ENCODE measurements around the gene SPATA6L. TPM values are rescaled to one million over a fixed set of nuclear protein-coding genes. Genes with fewer than 3 reads are reported as not detected.
A peak's percentile ranks its signal among the peaks of the same experiment; 100 is the strongest.

Gene SPATA6L
- polyA plus RNA-seq, 4 donors: 0.54 to 8.5 (median 5.2) TPM

DNA sequence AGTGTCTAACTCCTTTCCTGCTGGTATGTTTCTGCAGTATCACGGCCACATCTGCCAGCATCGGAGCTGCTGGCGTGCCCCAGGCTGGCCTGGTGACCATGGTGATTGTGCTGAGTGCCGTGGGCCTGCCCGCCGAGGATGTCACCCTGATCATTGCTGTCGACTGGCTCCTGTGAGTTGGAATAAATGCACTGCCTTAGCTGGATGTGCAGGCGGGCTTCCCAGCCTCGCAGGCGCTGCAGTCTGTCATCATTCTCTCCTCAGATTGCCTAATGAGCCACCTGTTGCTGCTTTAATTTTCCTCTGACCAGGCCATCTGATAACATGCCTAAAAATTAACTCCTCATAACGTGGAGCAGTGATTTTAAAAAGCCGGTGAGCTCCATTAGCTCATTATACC is 83.3 kb downstream of the SPATA6L start:
- DNase-seq (no peak), FAIRE-seq (no peak)
- H3K4me1 ChIP-seq (ENCODE audit: control insufficient read depth in 3 of 3, insufficient read depth in 2 of 3, low read depth in 1 of 3, low read length in 2 of 3): peaks cover 0 to 4% (median 0%) of the 10 kb centered on the region in 3 donors
- H3K9me3 ChIP-seq (ENCODE audit: control insufficient read depth in 2 of 2, insufficient read depth in 1 of 2, low read depth in 1 of 2, low read length in 1 of 2): no peaks in the 10 kb centered on the region
- H3K27me3 ChIP-seq (ENCODE audit: control insufficient read depth in 3 of 3, insufficient read depth in 3 of 3, low read length in 3 of 3): no peaks in the 10 kb centered on the region
- H3K4me3 ChIP-seq (ENCODE audit: low read depth in 1 of 3, low read length in 3 of 3): no peak overlapping the region
- no peak overlapping the region for H3K27ac ChIP-seq (ENCODE audit: low read depth in 1 of 3, low read length in 2 of 3)
- peaks cover 0 to 29% (median 18%) of the 10 kb centered on the region in 3 donors for H3K36me3 ChIP-seq (ENCODE audit: control insufficient read depth in 3 of 3, insufficient read depth in 2 of 3, low read depth in 1 of 3, low read length in 3 of 3)
- 90 to 91% (median 90%) methylated on average over 12 of the region's 12 CpGs for WGBS, 3 donors

DNA sequence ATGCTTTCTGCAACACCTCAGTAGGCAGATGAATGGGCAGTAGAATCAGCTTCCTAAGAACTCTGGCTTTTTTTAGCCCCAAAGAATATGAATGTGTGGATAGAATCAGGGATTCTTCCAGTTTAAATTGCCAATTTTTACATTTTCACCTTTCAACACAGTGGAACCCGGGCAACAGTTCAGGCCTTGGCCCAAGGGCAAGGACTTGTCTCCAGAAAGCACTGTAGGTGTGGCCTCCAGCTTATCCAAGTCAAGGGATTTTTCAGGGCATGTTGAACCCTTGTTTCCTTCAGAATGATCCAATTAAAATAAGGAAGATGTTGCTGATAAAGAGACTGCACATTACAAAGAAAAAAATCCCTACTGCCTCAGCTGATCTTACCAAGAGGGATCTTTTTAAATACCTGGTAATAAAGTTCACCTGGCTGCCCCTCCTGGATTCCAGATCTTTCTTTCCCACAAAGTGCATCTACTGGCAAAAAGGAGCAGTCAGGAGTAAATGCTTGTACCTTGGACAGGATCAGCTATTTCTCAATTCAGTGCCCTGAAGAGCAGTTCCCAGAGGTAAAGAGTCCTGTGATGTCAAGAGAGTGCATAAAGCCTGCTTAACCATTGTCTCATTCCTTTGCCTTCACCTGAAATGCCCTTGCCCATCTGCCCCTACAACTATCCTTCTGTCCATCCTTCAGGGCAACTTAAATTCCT is 84.3 kb downstream of the SPATA6L start:
- Histone ChIP-seq H3K27me3 (ENCODE audit: control insufficient read depth in 3 of 3, insufficient read depth in 3 of 3, low read length in 3 of 3) (no peaks in the 10 kb centered on the region), H3K4me3 (ENCODE audit: low read depth in 1 of 3, low read length in 3 of 3) (no peak overlapping the region), H3K4me1 (ENCODE audit: control insufficient read depth in 3 of 3, insufficient read depth in 2 of 3, low read depth in 1 of 3, low read length in 2 of 3) (peaks cover 0 to 4% (median 0%) of the 10 kb centered on the region in 3 donors), H3K9me3 (ENCODE audit: control insufficient read depth in 2 of 2, insufficient read depth in 1 of 2, low read depth in 1 of 2, low read length in 1 of 2) (no peaks in the 10 kb centered on the region), H3K27ac (ENCODE audit: low read depth in 1 of 3, low read length in 2 of 3) (peak overlapping the region in 1 of 3 donors; percentile 47), H3K36me3 (ENCODE audit: control insufficient read depth in 3 of 3, insufficient read depth in 2 of 3, low read depth in 1 of 3, low read length in 3 of 3) (peaks cover 0 to 32% (median 18%) of the 10 kb centered on the region in 3 donors)
- FAIRE-seq (no peak), DNase-seq (peak in 1 of 2 donors; percentile 69)
- WGBS, 3 donors: 83 to 91% (median 90%) methylated on average over 1 of the region's 1 CpG

DNA sequence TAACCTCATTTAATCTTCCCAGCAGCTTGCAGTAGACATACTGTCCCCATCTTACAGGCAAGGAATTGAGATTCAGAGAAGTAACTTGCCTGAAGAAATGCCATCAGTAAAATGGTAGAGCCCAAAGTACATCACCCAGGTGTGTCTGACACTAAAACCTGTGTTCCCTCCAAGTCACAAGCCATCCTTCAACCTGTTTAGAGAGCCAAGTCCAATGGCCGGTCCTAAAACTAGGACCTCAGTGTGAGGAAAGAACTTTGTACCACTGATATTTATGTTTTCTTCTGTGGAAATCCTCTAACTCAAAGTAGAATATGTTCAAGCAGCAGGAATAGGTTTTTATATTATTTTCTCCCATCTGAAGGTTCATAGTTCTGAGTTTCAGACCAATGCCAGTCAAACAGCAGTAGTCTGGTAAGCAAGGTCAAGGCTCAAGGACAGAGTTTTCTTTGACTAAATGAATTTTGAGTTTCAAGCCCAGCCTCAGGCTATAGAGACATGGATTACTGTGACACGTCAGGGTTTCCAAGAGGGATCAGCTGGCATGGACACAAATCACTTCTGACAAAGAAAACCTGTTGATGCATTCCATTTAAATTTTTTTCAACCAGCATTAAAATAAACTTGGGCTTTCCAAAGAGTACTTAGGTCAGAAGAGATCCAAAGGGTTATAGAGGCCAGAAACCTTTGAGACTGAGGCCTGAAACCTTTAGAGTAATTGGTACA is 85.1 kb downstream of the SPATA6L start:
- FAIRE-seq: no peak
- peaks cover 0 to 4% (median 0%) of the 10 kb centered on the region in 3 donors for H3K4me1 ChIP-seq (ENCODE audit: control insufficient read depth in 3 of 3, insufficient read depth in 2 of 3, low read depth in 1 of 3, low read length in 2 of 3)
- peak overlapping the region in 1 of 3 donors; percentile 47 for H3K27ac ChIP-seq (ENCODE audit: low read depth in 1 of 3, low read length in 2 of 3)
- H3K27me3 ChIP-seq (ENCODE audit: control insufficient read depth in 3 of 3, insufficient read depth in 3 of 3, low read length in 3 of 3): no peaks in the 10 kb centered on the region
- DNase-seq: peak in 1 of 2 donors; percentile 40
- no peaks in the 10 kb centered on the region for H3K9me3 ChIP-seq (ENCODE audit: control insufficient read depth in 2 of 2, insufficient read depth in 1 of 2, low read depth in 1 of 2, low read length in 1 of 2)
- 85 to 89% (median 88%) methylated on average over 2 of the region's 2 CpGs for WGBS, 3 donors
- no peak overlapping the region for H3K4me3 ChIP-seq (ENCODE audit: low read depth in 1 of 3, low read length in 3 of 3)
- H3K36me3 ChIP-seq (ENCODE audit: control insufficient read depth in 3 of 3, insufficient read depth in 2 of 3, low read depth in 1 of 3, low read length in 3 of 3): peaks cover under 1 to 39% (median 18%) of the 10 kb centered on the region in 3 donors

DNA sequence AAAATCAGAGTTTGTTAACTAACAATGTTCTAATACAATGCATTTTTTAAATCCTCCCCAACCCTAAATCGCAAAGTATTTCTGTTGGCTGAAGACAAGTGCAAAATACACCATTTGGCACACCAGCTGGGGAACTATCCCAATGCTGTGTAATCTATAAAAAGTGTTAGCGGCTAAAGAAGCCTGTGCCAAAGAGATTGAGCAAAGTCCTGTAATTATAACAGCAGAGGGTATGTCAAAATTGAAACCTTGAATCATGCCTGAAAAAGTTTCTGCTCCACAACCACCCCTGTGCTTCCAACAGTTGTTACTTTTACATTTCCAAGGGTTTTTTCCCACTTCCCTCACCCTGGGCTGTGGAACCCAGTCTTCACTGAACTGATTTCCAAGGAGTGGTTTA is 87.3 kb downstream of the SPATA6L start:
- H3K4me1 ChIP-seq (ENCODE audit: control insufficient read depth in 3 of 3, insufficient read depth in 2 of 3, low read depth in 1 of 3, low read length in 2 of 3): peaks cover 0 to 4% (median 0%) of the 10 kb centered on the region in 3 donors
- peaks cover 2 to 39% (median 23%) of the 10 kb centered on the region in 3 donors for H3K36me3 ChIP-seq (ENCODE audit: control insufficient read depth in 3 of 3, insufficient read depth in 2 of 3, low read depth in 1 of 3, low read length in 3 of 3)
- no peaks in the 10 kb centered on the region for H3K27me3 ChIP-seq (ENCODE audit: control insufficient read depth in 3 of 3, insufficient read depth in 3 of 3, low read length in 3 of 3)
- FAIRE-seq (no peak), DNase-seq (no peak)
- H3K27ac ChIP-seq (ENCODE audit: low read depth in 1 of 3, low read length in 2 of 3): no peak overlapping the region
- no peaks in the 10 kb centered on the region for H3K9me3 ChIP-seq (ENCODE audit: control insufficient read depth in 2 of 2, insufficient read depth in 1 of 2, low read depth in 1 of 2, low read length in 1 of 2)
- WGBS, 3 donors: 42 to 57% (median 50%) methylated on average over 2 of the region's 2 CpGs
- H3K4me3 ChIP-seq (ENCODE audit: low read depth in 1 of 3, low read length in 3 of 3): no peak overlapping the region

- FAIRE-seq: no peak
- Histone ChIP-seq H3K27me3 (ENCODE audit: control insufficient read depth in 3 of 3, insufficient read depth in 3 of 3, low read length in 3 of 3) (no peaks in the 10 kb centered on the region), H3K4me1 (ENCODE audit: control insufficient read depth in 3 of 3, insufficient read depth in 2 of 3, low read depth in 1 of 3, low read length in 2 of 3) (peaks cover 0 to 4% (median 0%) of the 10 kb centered on the region in 3 donors), H3K9me3 (ENCODE audit: control insufficient read depth in 2 of 2, insufficient read depth in 1 of 2, low read depth in 1 of 2, low read length in 1 of 2) (no peaks in the 10 kb centered on the region), H3K4me3 (ENCODE audit: low read depth in 1 of 3, low read length in 3 of 3) (no peak overlapping the region), H3K36me3 (ENCODE audit: control insufficient read depth in 3 of 3, insufficient read depth in 2 of 3, low read depth in 1 of 3, low read length in 3 of 3) (peaks cover 2 to 34% (median 12%) of the 10 kb centered on the region in 3 donors), H3K27ac (ENCODE audit: low read depth in 1 of 3, low read length in 2 of 3) (no peak overlapping the region)
- no peak for DNase-seq
- 91 to 97% (median 97%) methylated on average over 8 of the region's 8 CpGs for WGBS, 3 donors
Measured at GRCh38 chr9:4576448-4576847, 89.8 kb downstream of the SPATA6L start.

DNA sequence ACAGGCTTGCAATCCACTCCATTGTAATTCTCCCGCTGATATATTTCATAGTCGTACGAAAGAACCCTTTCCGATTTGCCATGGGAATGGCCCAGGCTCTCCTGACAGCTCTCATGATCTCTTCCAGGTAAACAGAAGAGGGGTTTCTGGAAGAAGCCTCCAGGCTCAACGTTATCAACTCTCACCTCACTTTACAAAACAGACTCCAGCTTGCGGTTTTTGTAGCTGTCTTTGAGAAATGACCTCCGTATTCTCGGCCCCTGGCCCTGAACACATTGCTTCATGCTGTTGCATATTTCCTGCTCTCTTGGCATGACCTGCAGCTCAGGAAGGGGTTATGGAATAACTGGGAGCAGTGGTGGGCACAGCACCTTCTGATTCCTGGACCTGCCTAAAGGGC is 90.3 kb downstream of the SPATA6L start:
- peaks cover 0 to 4% (median 0%) of the 10 kb centered on the region in 3 donors for H3K4me1 ChIP-seq (ENCODE audit: control insufficient read depth in 3 of 3, insufficient read depth in 2 of 3, low read depth in 1 of 3, low read length in 2 of 3)
- H3K27me3 ChIP-seq (ENCODE audit: control insufficient read depth in 3 of 3, insufficient read depth in 3 of 3, low read length in 3 of 3): no peaks in the 10 kb centered on the region
- DNase-seq: no peak
- H3K4me3 ChIP-seq (ENCODE audit: low read depth in 1 of 3, low read length in 3 of 3): no peak overlapping the region
- WGBS, 3 donors: 82 to 94% (median 91%) methylated on average over 8 of the region's 8 CpGs
- FAIRE-seq: no peak
- H3K27ac ChIP-seq (ENCODE audit: low read depth in 1 of 3, low read length in 2 of 3): no peak overlapping the region
- no peaks in the 10 kb centered on the region for H3K9me3 ChIP-seq (ENCODE audit: control insufficient read depth in 2 of 2, insufficient read depth in 1 of 2, low read depth in 1 of 2, low read length in 1 of 2)
- H3K36me3 ChIP-seq (ENCODE audit: control insufficient read depth in 3 of 3, insufficient read depth in 2 of 3, low read depth in 1 of 3, low read length in 3 of 3): peaks cover 2 to 34% (median 12%) of the 10 kb centered on the region in 3 donors

- Histone ChIP-seq H3K27me3 (ENCODE audit: control insufficient read depth in 3 of 3, insufficient read depth in 3 of 3, low read length in 3 of 3) (no peaks in the 10 kb centered on the region), H3K36me3 (ENCODE audit: control insufficient read depth in 3 of 3, insufficient read depth in 2 of 3, low read depth in 1 of 3, low read length in 3 of 3) (peaks cover 2 to 32% (median 12%) of the 10 kb centered on the region in 3 donors), H3K4me1 (ENCODE audit: control insufficient read depth in 3 of 3, insufficient read depth in 2 of 3, low read depth in 1 of 3, low read length in 2 of 3) (no peaks in the 10 kb centered on the region), H3K9me3 (ENCODE audit: control insufficient read depth in 2 of 2, insufficient read depth in 1 of 2, low read depth in 1 of 2, low read length in 1 of 2) (no peaks in the 10 kb centered on the region), H3K27ac (ENCODE audit: low read depth in 1 of 3, low read length in 2 of 3) (no peak overlapping the region), H3K4me3 (ENCODE audit: low read depth in 1 of 3, low read length in 3 of 3) (no peak overlapping the region)
- WGBS, 3 donors: 86 to 94% (median 91%) methylated on average over 7 of the region's 7 CpGs
- FAIRE-seq (no peak), DNase-seq (no peak)
Measured at GRCh38 chr9:4574657-4575243, 91.5 kb downstream of the SPATA6L start.

DNA sequence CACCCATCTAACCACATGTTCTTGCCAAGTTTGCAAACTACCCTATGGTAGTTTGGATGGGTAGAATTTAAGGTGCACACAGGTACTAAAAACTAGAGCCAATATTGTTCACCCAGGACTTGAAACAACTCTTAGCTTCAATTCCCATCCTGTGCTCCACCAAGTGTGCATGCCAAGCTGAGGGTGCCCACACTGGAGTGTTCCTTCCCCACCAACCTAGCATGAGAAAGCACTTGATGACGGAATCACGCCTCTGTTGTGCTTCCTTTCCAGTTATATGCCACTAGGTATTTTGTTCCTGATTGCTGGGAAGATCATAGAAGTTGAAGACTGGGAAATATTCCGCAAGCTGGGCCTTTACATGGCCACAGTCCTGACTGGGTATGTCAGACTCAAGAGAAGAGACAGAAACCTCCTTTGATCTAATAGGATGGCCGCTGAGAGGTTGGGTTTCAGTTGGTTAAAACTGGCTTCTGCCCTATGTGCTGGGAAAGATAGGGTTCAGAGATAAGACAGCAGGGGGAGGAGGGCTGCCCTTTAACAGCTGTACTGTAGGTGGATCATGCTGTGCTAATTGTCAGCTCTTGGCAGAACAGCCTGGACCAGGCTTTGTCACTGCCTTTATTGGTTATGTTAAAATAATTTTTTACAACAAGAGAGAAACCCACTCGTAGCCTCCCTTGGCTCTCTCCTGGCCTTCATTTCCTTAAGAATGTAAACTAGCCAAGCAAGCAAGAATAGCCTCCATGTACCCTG is 92.5 kb downstream of the SPATA6L start:
- no peak overlapping the region for H3K27ac ChIP-seq (ENCODE audit: low read depth in 1 of 3, low read length in 2 of 3)

More for the DNA sequence above, 92.5 kb downstream of the SPATA6L start:
- Histone ChIP-seq H3K36me3 (ENCODE audit: control insufficient read depth in 3 of 3, insufficient read depth in 2 of 3, low read depth in 1 of 3, low read length in 3 of 3) (peaks cover 2 to 31% (median 12%) of the 10 kb centered on the region in 3 donors), H3K4me1 (ENCODE audit: control insufficient read depth in 3 of 3, insufficient read depth in 2 of 3, low read depth in 1 of 3, low read length in 2 of 3) (no peaks in the 10 kb centered on the region), H3K27me3 (ENCODE audit: control insufficient read depth in 3 of 3, insufficient read depth in 3 of 3, low read length in 3 of 3) (no peaks in the 10 kb centered on the region), H3K4me3 (ENCODE audit: low read depth in 1 of 3, low read length in 3 of 3) (no peak overlapping the region), H3K9me3 (ENCODE audit: control insufficient read depth in 2 of 2, insufficient read depth in 1 of 2, low read depth in 1 of 2, low read length in 1 of 2) (no peaks in the 10 kb centered on the region)
- no peak for FAIRE-seq
- no peak for DNase-seq
- WGBS, 3 donors: 84 to 88% (median 87%) methylated on average over 5 of the region's 5 CpGs

All from small intestine (tissue), 7 donors.